SK-N-SH (cell line): ENCODE results near the gene SMARCD1. TPM values are rescaled to one million over a fixed set of nuclear protein-coding genes. Genes with fewer than 3 reads are reported as not detected.

ENCODE experiments used
- CTCF ChIA-PET: fragments of 300-600, 350-600 bp; formaldehyde crosslinking; extraction: SDS; loops from one replicate; lab custom pipeline; 2021; lab: Yijun Ruan, JAX
- POLR2A ChIA-PET: fragments of 350-600 bp; sonication (Branson Sonifier 250); formaldehyde crosslinking; extraction: SDS; loops from one replicate; lab custom pipeline; 2020; ENCODE audit warnings: antibody characterized with exemption, inconsistent platforms; lab: Yijun Ruan, JAX
- DNase-seq: peaks from one replicate; pipeline ENCODE4 v3.0.0; 2012
- H2AFZ ChIP-seq: fragments of 200-600 bp; sonication (generic); 2 replicates; pipeline ENCODE4 v1.8.1; 2016; ENCODE audit warnings: antibody characterized with exemption, mild to moderate bottlenecking, low read depth
- H3F3A ChIP-seq: fragments of 200-600 bp; sonication (generic); replicated peaks from 2 replicates; pipeline ENCODE3; 2016; ENCODE audit warnings: antibody characterized with exemption, mild to moderate bottlenecking; ENCODE audit not compliant: insufficient read depth
- H3K27ac ChIP-seq, 2 experiments: fragments of 200-500 bp in 1 of 2; fragments of 200-600 bp in 1 of 2; sonication (Bioruptor generic) in 1 of 2; sonication (generic), shearing (Covaris generic) in 1 of 2; 2 replicates each; pipeline versions ENCODE4 v1.5.1 to v1.6.1; 2014 to 2016; ENCODE audit warnings: low read depth in 2 of 2, inconsistent platforms in 1 of 2, low read length in 1 of 2, mild to moderate bottlenecking in 1 of 2, mixed read lengths in 1 of 2
- H3K27me3 ChIP-seq: fragments of 200-600 bp; sonication (generic), shearing (Covaris generic); 2 replicates; pipeline ENCODE4 v1.6.1; 2016; ENCODE audit warnings: mixed run types; ENCODE audit not compliant: insufficient read depth
- H3K36me3 ChIP-seq, 2 experiments: fragments of 200-500 bp in 1 of 2; fragments of 200-600 bp in 1 of 2; sonication (Bioruptor generic) in 1 of 2; sonication (generic) in 1 of 2; replicated peaks in 1 of 2; 2 replicates each; pipeline versions ENCODE3 to v1.5.1; 2014 to 2016; ENCODE audit warnings: low read length in 1 of 2, mild to moderate bottlenecking in 1 of 2; ENCODE audit not compliant: insufficient read depth in 2 of 2, control insufficient read depth in 1 of 2
- H3K4me1 ChIP-seq, 2 experiments: fragments of 200-500 bp in 1 of 2; fragments of 200-600 bp in 1 of 2; sonication (Bioruptor generic) in 1 of 2; sonication (generic), shearing (Covaris generic) in 1 of 2; 2 replicates each; pipeline versions ENCODE4 v1.5.1 to v1.6.1; 2014 to 2016; ENCODE audit warnings: low read depth in 1 of 2, low read length in 1 of 2, mixed run types in 1 of 2; ENCODE audit not compliant: insufficient read depth in 2 of 2, control insufficient read depth in 1 of 2
- H3K4me2 ChIP-seq: fragments of 200-600 bp; sonication (generic), shearing (Covaris generic); 2 replicates; pipeline ENCODE4 v1.6.1; 2017; ENCODE audit warnings: mixed run types
- H3K4me3 ChIP-seq, 2 experiments: fragments of 200-500 bp in 1 of 2; fragments of 200-600 bp in 1 of 2; sonication (Bioruptor generic) in 1 of 2; sonication (generic), shearing (Covaris generic) in 1 of 2; 2 replicates each; pipeline versions ENCODE4 v1.5.1 to v1.8.1; 2014 to 2016; ENCODE audit warnings: low read depth in 2 of 2, inconsistent platforms in 1 of 2, low read length in 1 of 2, mild to moderate bottlenecking in 1 of 2, mixed read lengths in 1 of 2, moderate library complexity in 1 of 2
- H3K79me2 ChIP-seq: fragments of 200-600 bp; sonication (generic); 2 replicates; pipeline ENCODE4 v1.8.1; 2017; ENCODE audit warnings: mild to moderate bottlenecking; ENCODE audit not compliant: insufficient read depth
- H3K9ac ChIP-seq: fragments of 200-600 bp; sonication (generic); 2 replicates; pipeline ENCODE4 v1.6.1; 2017; ENCODE audit warnings: mixed run types
- H3K9me2 ChIP-seq: fragments of 200-600 bp; sonication (generic); 2 replicates; pipeline ENCODE4 v1.6.1; 2017; ENCODE audit warnings: mixed run types
- H3K9me3 ChIP-seq: fragments of 200-600 bp; sonication (generic); 2 replicates; pipeline ENCODE4 v1.6.1; 2017; ENCODE audit warnings: mixed run types, mild to moderate bottlenecking, moderate library complexity
- H4K20me1 ChIP-seq: fragments of 200-600 bp; sonication (generic); 2 replicates; pipeline ENCODE4 v1.6.1; 2017; ENCODE audit warnings: mild to moderate bottlenecking, mixed run types; ENCODE audit not compliant: insufficient read depth
- CHD2 ChIP-seq: fragments of 150-350 bp; IDR thresholded peaks from 2 replicates; pipeline ENCODE4 v1.6.1; 2018; ENCODE audit warnings: low read length; ENCODE audit not compliant: partially characterized antibody
- CTCF ChIP-seq: fragments of 200-600 bp; sonication (generic); IDR thresholded peaks from 2 replicates; pipeline ENCODE4 v1.6.1; 2017; ENCODE audit warnings: antibody characterized with exemption, mild to moderate bottlenecking, moderate library complexity
- EP300 ChIP-seq, 2 experiments: IDR thresholded peaks; 2 replicates each; pipeline versions ENCODE4 v1.4.0 to v1.6.1; 2012; ENCODE audit warnings: borderline replicate concordance in 1 of 2, low read depth in 1 of 2, low read length in 1 of 2
- EZH2phosphoT487 ChIP-seq: fragments of 200-600 bp; sonication (generic); IDR thresholded peaks from 2 replicates; pipeline ENCODE4 v1.6.1; 2017; ENCODE audit warnings: low read depth, mixed run types, mild to moderate bottlenecking, antibody characterized with exemption, moderate library complexity, borderline replicate concordance
- FOXJ3 ChIP-seq: sonication (generic); formaldehyde crosslinking; IDR thresholded peaks from 2 replicates; pipeline ENCODE4 v1.5.1; 2020; ENCODE audit warnings: mild to moderate bottlenecking, missing genetic modification reagents
- FOXM1 ChIP-seq: IDR thresholded peaks from 2 replicates; pipeline ENCODE4 v1.4.0; 2012; ENCODE audit warnings: low read depth, mild to moderate bottlenecking
- GATA2 ChIP-seq: sonication (generic); formaldehyde crosslinking; IDR thresholded peaks from 2 replicates; pipeline ENCODE4 v1.5.0; 2020; ENCODE audit warnings: mild to moderate bottlenecking, missing genetic modification reagents
- JUND ChIP-seq: IDR thresholded peaks from 2 replicates; pipeline ENCODE4 v1.4.0; 2012
- MAX ChIP-seq: IDR thresholded peaks from 2 replicates; pipeline ENCODE4 v1.4.0; 2012; ENCODE audit warnings: low read depth
- MEF2A ChIP-seq: IDR thresholded peaks from 2 replicates; pipeline ENCODE4 v1.4.0; 2012; ENCODE audit warnings: low read depth, borderline replicate concordance
- MXI1 ChIP-seq: IDR thresholded peaks from 2 replicates; pipeline ENCODE4 v1.6.1; 2012; ENCODE audit warnings: mild to moderate bottlenecking, low read depth, low read length, improper control_type of control experiment
- NFIC ChIP-seq: IDR thresholded peaks from 2 replicates; pipeline ENCODE4 v1.4.0; 2012; ENCODE audit warnings: borderline replicate concordance
- NRF1 ChIP-seq: IDR thresholded peaks from 2 replicates; pipeline ENCODE4 v1.6.1; 2012; ENCODE audit warnings: low read depth, mild to moderate bottlenecking, low read length
- PBX3 ChIP-seq: IDR thresholded peaks from 2 replicates; pipeline ENCODE4; 2012
- RXRA ChIP-seq: IDR thresholded peaks from 2 replicates; pipeline ENCODE4 v1.4.0; 2012; ENCODE audit warnings: low read depth, mild to moderate bottlenecking, borderline replicate concordance
- TAF1 ChIP-seq: IDR thresholded peaks from 2 replicates; pipeline ENCODE4 v1.6.1; 2012; ENCODE audit warnings: low read depth, mild to moderate bottlenecking, low read length, moderate library complexity, borderline replicate concordance
- TEAD4 ChIP-seq: IDR thresholded peaks from 2 replicates; pipeline ENCODE4 v1.4.0; 2012; ENCODE audit warnings: mild to moderate bottlenecking, borderline replicate concordance; ENCODE audit not compliant: insufficient read depth
- ZBTB33 ChIP-seq: IDR thresholded peaks from 2 replicates; pipeline ENCODE4 v1.4.0; 2012; ENCODE audit warnings: low read depth, borderline replicate concordance
- WGBS: methylation state at CpG from one replicate; pipeline ENCODE4 v1.1.6; 2017; ENCODE audit warnings: low lambda C conversion rate; 5-methylcytosine and 5-hydroxymethylcytosine counted together
- polyA plus RNA-seq, 3 experiments: library from polyadenylated mRNA; depleted of rRNA; stranded (reverse); fragments of >200 nt; gene quantifications; 2 replicates each; pipeline ENCODE4 v1.2.3, GENCODE V29; 2012

The SMARCD1 gene
- polyA plus RNA-seq, 1 of the 3 experiments (the other 2 are of a cell fraction) = 58.5 TPM

- H3F3A ChIP-seq = no peaks in the 10 kb centered on the region
- H3K9me2 ChIP-seq = no peaks in the 10 kb centered on the region
- no peak for DNase-seq
- no peak overlapping the region for H3K27ac ChIP-seq
- H4K20me1 ChIP-seq = no peaks in the 10 kb centered on the region
- ChIA-PET CTCF (interaction anchor here (1.2 to 9.0 kb wide), 5 partner anchors 12 to 77 kb away, joined by 3 to 110 read pairs (median 5); no protein-coding TSS in a partner anchor), POLR2A (no interaction called here)
- H3K9me3 ChIP-seq = no peaks in the 10 kb centered on the region
- H3K27me3 ChIP-seq = no peaks in the 10 kb centered on the region
- no peak overlapping the region for H3K4me3 ChIP-seq
- H3K4me1 ChIP-seq = peaks cover 0 to 3% of the 10 kb centered on the region in 2 experiments; a peak in 1 of 4 replicates
- 83% methylated on average over 6 of the region's 6 CpGs for WGBS
- no peak overlapping the region for H2AFZ ChIP-seq
- TF ChIP-seq TAF1 (no peak), GATA2 (no peak), MXI1 (no peak), MAX (no peak), TEAD4 (no peak), ZBTB33 (no peak), NFIC (no peak), FOXJ3 (CRISPR knock-in tag) (no peak), JUND (no peak), MEF2A (no peak), RXRA (no peak), CTCF (no peak), PBX3 (no peak), NRF1 (no peak), EP300 (IDR thresholded peaks at IDR 0.05; ENCODE audit: borderline replicate concordance in 1 of 2, low read depth in 1 of 2, low read length in 1 of 2) (no peak), FOXM1 (no peak), EZH2phosphoT487 (no peak), CHD2 (no peak)
- no peak overlapping the region for H3K4me2 ChIP-seq
- no peaks in the 10 kb centered on the region for H3K36me3 ChIP-seq
- H3K79me2 ChIP-seq = no peaks in the 10 kb centered on the region
- H3K9ac ChIP-seq = no peak overlapping the region
These were observed 41.3 kb upstream of the SMARCD1 start for GRCh38 chr12:50043854-50044253.
